ENCODE data around the gene PITPNC1. TPM values are rescaled to one million over a fixed set of nuclear protein-coding genes. Genes with fewer than 3 reads are reported as not detected.

PITPNC1 gene
- total RNA-seq, 3 donors from 2014 or later: 11.0 to 17.7 (median 14.8) TPM

GRCh38 chr17:67343237-67343636 lies 33.8 kb upstream of the PITPNC1 start:
- Histone ChIP-seq H3K27ac (no peak overlapping the region), H3K9me3 (no peaks in the 10 kb centered on the region), H3K4me3 (no peak overlapping the region), H3K4me1 (no peaks in the 10 kb centered on the region), H3K36me3 (peaks cover 3% of the 10 kb centered on the region), H3K27me3 (no peaks in the 10 kb centered on the region)
- intact Hi-C loops (cut with DNase I; ENCODE audit: low total_unique reads): no loop called here
- no peak for DNase-seq (ENCODE audit: low spot score in 2 of 2)
- TF ChIP-seq POLR2AphosphoS5 (IDR thresholded peaks at IDR 0.05): no peak
- TF ChIP-seq, protein P1, sequence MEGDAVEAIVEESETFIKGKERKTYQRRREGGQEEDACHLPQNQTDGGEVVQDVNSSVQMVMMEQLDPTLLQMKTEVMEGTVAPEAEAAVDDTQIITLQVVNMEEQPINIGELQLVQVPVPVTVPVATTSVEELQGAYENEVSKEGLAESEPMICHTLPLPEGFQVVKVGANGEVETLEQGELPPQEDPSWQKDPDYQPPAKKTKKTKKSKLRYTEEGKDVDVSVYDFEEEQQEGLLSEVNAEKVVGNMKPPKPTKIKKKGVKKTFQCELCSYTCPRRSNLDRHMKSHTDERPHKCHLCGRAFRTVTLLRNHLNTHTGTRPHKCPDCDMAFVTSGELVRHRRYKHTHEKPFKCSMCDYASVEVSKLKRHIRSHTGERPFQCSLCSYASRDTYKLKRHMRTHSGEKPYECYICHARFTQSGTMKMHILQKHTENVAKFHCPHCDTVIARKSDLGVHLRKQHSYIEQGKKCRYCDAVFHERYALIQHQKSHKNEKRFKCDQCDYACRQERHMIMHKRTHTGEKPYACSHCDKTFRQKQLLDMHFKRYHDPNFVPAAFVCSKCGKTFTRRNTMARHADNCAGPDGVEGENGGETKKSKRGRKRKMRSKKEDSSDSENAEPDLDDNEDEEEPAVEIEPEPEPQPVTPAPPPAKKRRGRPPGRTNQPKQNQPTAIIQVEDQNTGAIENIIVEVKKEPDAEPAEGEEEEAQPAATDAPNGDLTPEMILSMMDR (IDR thresholded peaks at IDR 0.05): no peak
- TF ChIP-seq POLR2A (IDR thresholded peaks at IDR 0.05): no peak

DNA sequence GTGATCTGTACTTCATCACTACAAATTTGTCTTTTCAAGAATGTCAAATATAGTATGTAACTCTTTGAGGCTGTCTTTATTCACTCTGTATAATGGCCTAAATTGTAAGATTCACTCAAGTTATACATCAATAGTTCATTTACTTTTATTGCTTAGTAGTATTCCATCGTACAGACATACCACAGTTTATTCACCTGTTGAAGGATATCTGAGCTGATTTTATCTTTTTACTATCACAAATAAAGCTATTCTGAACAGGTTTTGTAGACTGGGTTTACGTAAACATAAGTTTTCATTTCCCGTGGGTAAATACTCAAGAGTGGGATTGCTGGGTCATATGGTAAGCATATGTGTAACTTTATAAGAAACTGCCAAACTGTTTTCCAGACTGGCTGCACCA lies 29.3 kb upstream of the PITPNC1 start:
- Histone ChIP-seq H3K4me1 (no peaks in the 10 kb centered on the region), H3K4me3 (no peak overlapping the region), H3K27me3 (no peaks in the 10 kb centered on the region), H3K9me3 (no peaks in the 10 kb centered on the region), H3K27ac (no peak overlapping the region), H3K36me3 (peaks cover 3% of the 10 kb centered on the region)
- no peak for DNase-seq (ENCODE audit: low spot score in 2 of 2)
- intact Hi-C loops (cut with DNase I; ENCODE audit: low total_unique reads): no loop called here
- TF ChIP-seq POLR2AphosphoS5 (IDR thresholded peaks at IDR 0.05): no peak
- no peak for TF ChIP-seq POLR2A (IDR thresholded peaks at IDR 0.05)
- TF ChIP-seq, protein P1 (IDR thresholded peaks at IDR 0.05): no peak

DNA sequence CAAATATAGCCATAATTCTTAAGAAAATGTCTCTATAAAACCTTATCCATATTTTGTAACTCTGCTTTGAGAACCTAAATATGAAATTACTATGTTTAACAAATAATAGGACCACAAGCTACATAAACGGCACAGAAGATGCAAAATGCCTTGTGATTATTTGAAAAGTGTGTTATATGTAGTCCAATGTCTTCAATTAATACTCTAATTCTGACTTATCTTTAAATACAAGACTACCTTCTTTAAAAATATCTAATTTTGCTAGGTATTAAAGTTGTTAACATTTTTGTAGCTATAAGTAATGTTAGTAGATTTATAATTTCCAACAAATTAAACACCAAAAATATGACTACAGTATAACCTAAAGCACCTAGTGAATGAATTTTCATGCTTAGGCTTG lies 27.7 kb upstream of the PITPNC1 start:
- TF ChIP-seq POLR2AphosphoS5 (IDR thresholded peaks at IDR 0.05): no peak
- TF ChIP-seq, protein P1 (IDR thresholded peaks at IDR 0.05): no peak
- Histone ChIP-seq H3K4me1 (no peaks in the 10 kb centered on the region), H3K36me3 (peaks cover 3% of the 10 kb centered on the region), H3K27ac (no peak overlapping the region), H3K4me3 (no peak overlapping the region), H3K9me3 (no peaks in the 10 kb centered on the region), H3K27me3 (no peaks in the 10 kb centered on the region)
- no peak for DNase-seq (ENCODE audit: low spot score in 2 of 2)
- intact Hi-C loops (cut with DNase I; ENCODE audit: low total_unique reads): no loop called here

GRCh38 chr17:67353161-67353560 lies 23.9 kb upstream of the PITPNC1 start:
- Histone ChIP-seq H3K27ac (no peak overlapping the region), H3K36me3 (no peaks in the 10 kb centered on the region), H3K4me1 (no peaks in the 10 kb centered on the region), H3K9me3 (no peaks in the 10 kb centered on the region), H3K27me3 (no peaks in the 10 kb centered on the region), H3K4me3 (no peak overlapping the region)
- intact Hi-C loops (cut with DNase I; ENCODE audit: low total_unique reads): no loop called here
- no peak for TF ChIP-seq POLR2A (IDR thresholded peaks at IDR 0.05)
- TF ChIP-seq, protein P1 (IDR thresholded peaks at IDR 0.05): no peak
- TF ChIP-seq POLR2AphosphoS5 (IDR thresholded peaks at IDR 0.05): no peak
- DNase-seq (ENCODE audit: low spot score in 2 of 2): no peak

- intact Hi-C loops (cut with DNase I; ENCODE audit: low total_unique reads): no loop called here
- no peaks in the 10 kb centered on the region for H3K36me3 ChIP-seq
- TF ChIP-seq, protein P1 (IDR thresholded peaks at IDR 0.05): no peak
- no peak for TF ChIP-seq POLR2A (IDR thresholded peaks at IDR 0.05)
- no peak for TF ChIP-seq POLR2AphosphoS5 (IDR thresholded peaks at IDR 0.05)
- no peak overlapping the region for H3K4me3 ChIP-seq
- no peaks in the 10 kb centered on the region for H3K27me3 ChIP-seq
- no peak overlapping the region for H3K27ac ChIP-seq
- no peak for DNase-seq (ENCODE audit: low spot score in 2 of 2)
- no peaks in the 10 kb centered on the region for H3K9me3 ChIP-seq
- no peaks in the 10 kb centered on the region for H3K4me1 ChIP-seq
Measured at GRCh38 chr17:67353929-67354574, 23.0 kb upstream of the PITPNC1 start.

All from breast epithelium (tissue), 4 donors.